ENCODE data around the gene ZFP69. TPM values are rescaled to one million over a fixed set of nuclear protein-coding genes. Genes with fewer than 3 reads are reported as not detected.
A peak's percentile ranks its signal among the peaks of the same experiment; 100 is the strongest.

Gene ZFP69
- total RNA-seq, 1 experiment from 2014 or later = 0.15 TPM

GRCh38 chr1:40435876-40436275 is 41.2 kb upstream of the ZFP69 start:
- TF ChIP-seq EZH2 (IDR thresholded peaks at IDR 0.05; ENCODE audit: low read length, unreplicated experiment) (no peak), EZH2phosphoT487 (IDR thresholded peaks at IDR 0.05; ENCODE audit: borderline replicate concordance, low read length) (no peak)
- TF ChIP-seq, protein P1, sequence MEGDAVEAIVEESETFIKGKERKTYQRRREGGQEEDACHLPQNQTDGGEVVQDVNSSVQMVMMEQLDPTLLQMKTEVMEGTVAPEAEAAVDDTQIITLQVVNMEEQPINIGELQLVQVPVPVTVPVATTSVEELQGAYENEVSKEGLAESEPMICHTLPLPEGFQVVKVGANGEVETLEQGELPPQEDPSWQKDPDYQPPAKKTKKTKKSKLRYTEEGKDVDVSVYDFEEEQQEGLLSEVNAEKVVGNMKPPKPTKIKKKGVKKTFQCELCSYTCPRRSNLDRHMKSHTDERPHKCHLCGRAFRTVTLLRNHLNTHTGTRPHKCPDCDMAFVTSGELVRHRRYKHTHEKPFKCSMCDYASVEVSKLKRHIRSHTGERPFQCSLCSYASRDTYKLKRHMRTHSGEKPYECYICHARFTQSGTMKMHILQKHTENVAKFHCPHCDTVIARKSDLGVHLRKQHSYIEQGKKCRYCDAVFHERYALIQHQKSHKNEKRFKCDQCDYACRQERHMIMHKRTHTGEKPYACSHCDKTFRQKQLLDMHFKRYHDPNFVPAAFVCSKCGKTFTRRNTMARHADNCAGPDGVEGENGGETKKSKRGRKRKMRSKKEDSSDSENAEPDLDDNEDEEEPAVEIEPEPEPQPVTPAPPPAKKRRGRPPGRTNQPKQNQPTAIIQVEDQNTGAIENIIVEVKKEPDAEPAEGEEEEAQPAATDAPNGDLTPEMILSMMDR (conservative IDR thresholded peaks at IDR 0.05; ENCODE audit: low read depth, low read length) = no peak
- no peaks in the 10 kb centered on the region for H3K27me3 ChIP-seq (ENCODE audit: low read length)
- H4K20me1 ChIP-seq (ENCODE audit: low read length) = no peaks in the 10 kb centered on the region
- H3F3A ChIP-seq (ENCODE audit: low read length, unreplicated experiment) = no peaks in the 10 kb centered on the region
- BruUV-seq (replicated peaks) = no TSS peak
- ATAC-seq (no peak), DNase-seq (no peak)
- H3K9ac ChIP-seq (ENCODE audit: low read length) = no peak overlapping the region
- H3K9me2 ChIP-seq (replicated peaks; ENCODE audit: low read length) = no peaks in the 10 kb centered on the region
- H3K9me3 ChIP-seq (ENCODE audit: low read length) = no peaks in the 10 kb centered on the region
- H3K79me2 ChIP-seq (ENCODE audit: low read length) = no peaks in the 10 kb centered on the region
- no peaks in the 10 kb centered on the region for H3K36me3 ChIP-seq (ENCODE audit: low read depth, low read length)
- intact Hi-C loops (cut with micrococcal nuclease) = no loop called here
- no peak overlapping the region for H3K27ac ChIP-seq (ENCODE audit: low read length)
- no peaks in the 10 kb centered on the region for H3K4me1 ChIP-seq (ENCODE audit: insufficient read depth, low read length)
- CTCF ChIA-PET = no interaction called here
- H3K4me3 ChIP-seq (ENCODE audit: low read length) = no peak overlapping the region
- POLR2A ChIA-PET (ENCODE audit: unreplicated experiment) = no interaction called here
- H2AFZ ChIP-seq (ENCODE audit: low read length) = no peak overlapping the region
- H3K4me2 ChIP-seq (ENCODE audit: low read length) = no peak overlapping the region

DNA sequence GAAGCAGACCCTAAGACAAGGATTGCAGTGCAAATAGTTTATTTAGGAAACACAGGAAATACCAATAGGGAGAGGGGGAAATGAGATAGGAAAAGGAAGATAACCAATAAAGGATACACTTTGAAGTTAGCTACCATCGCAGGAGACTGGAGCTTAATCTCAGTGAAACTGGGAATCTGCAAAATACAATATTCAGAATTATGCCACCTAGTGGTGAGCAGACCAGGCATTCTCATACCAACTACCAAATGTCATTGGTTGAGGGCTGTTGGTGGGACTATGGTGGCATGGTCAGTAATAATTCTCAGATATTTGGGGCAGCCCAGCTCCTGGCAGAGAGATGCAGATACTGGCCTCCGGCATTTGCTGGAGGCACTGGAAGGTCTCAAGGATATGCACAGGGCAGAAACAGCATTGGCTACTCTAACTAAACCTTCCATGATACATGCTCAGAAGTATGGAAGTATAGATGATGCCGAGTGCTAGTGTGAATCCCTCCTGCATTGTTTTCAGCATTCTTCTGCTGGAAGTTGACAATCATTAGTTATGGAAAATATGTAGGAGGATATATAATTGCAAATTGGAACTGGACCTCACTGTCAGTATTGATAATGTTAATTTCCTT is 38.6 kb upstream of the ZFP69 start:
- H2AFZ ChIP-seq (ENCODE audit: low read length) = no peak overlapping the region
- H3K4me3 ChIP-seq (ENCODE audit: low read length) = no peak overlapping the region
- peak; percentile 60; the same call in 1 of the 2 replicates for ATAC-seq
- H3K4me2 ChIP-seq (ENCODE audit: low read length) = no peak overlapping the region
- H4K20me1 ChIP-seq (ENCODE audit: low read length) = no peaks in the 10 kb centered on the region
- H3K9ac ChIP-seq (ENCODE audit: low read length) = no peak overlapping the region
- intact Hi-C loops (cut with micrococcal nuclease) = no loop called here
- H3K36me3 ChIP-seq (ENCODE audit: low read depth, low read length) = no peaks in the 10 kb centered on the region
- no peaks in the 10 kb centered on the region for H3K9me2 ChIP-seq (replicated peaks; ENCODE audit: low read length)
- no peaks in the 10 kb centered on the region for H3K4me1 ChIP-seq (ENCODE audit: insufficient read depth, low read length)
- H3K27ac ChIP-seq (ENCODE audit: low read length) = no peak overlapping the region
- H3K27me3 ChIP-seq (ENCODE audit: low read length) = no peaks in the 10 kb centered on the region
- H3K9me3 ChIP-seq (ENCODE audit: low read length) = no peaks in the 10 kb centered on the region
- DNase-seq = peak; percentile 55
- no peaks in the 10 kb centered on the region for H3F3A ChIP-seq (ENCODE audit: low read length, unreplicated experiment)
- CTCF ChIA-PET = interaction anchor here (0.5 to 0.7 kb wide), 3 partner anchors 12 to 197 kb away, joined by 4 read pairs; partner anchors contain the start of gene ZFP69B
- TF ChIP-seq EZH2phosphoT487 (IDR thresholded peaks at IDR 0.05; ENCODE audit: borderline replicate concordance, low read length) = no peak
- TF ChIP-seq, protein P1 (conservative IDR thresholded peaks at IDR 0.05; ENCODE audit: low read depth, low read length) = peak; percentile 81
- POLR2A ChIA-PET (ENCODE audit: unreplicated experiment) = no interaction called here
- BruUV-seq (replicated peaks) = no TSS peak
- H3K79me2 ChIP-seq (ENCODE audit: low read length) = no peaks in the 10 kb centered on the region

DNA sequence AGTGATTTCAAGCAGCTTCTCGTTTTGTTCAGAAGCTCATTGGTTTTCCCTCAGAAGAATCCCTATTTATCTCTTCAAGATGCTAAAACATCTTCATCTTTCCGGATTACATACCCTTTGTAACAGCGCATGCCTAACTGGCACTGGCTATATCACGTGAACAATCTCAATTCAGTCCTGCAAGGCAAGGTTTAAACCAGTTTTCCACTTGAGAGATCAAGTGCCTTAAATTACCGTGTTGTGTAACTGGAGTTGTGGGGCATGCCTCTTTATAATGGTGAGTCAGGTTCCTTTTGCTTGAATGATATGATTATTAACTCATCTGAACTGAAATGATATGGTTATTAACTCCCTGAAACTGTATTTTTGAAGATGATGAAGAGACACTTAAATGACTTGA is 37.8 kb upstream of the ZFP69 start:
- no peaks in the 10 kb centered on the region for H3K4me1 ChIP-seq (ENCODE audit: insufficient read depth, low read length)
- H3K27ac ChIP-seq (ENCODE audit: low read length) = no peak overlapping the region
- POLR2A ChIA-PET (ENCODE audit: unreplicated experiment) = no interaction called here
- no peak overlapping the region for H3K9ac ChIP-seq (ENCODE audit: low read length)
- CTCF ChIA-PET = no interaction called here
- H3K79me2 ChIP-seq (ENCODE audit: low read length) = no peaks in the 10 kb centered on the region
- H3K4me2 ChIP-seq (ENCODE audit: low read length) = no peak overlapping the region
- no TSS peak for BruUV-seq (replicated peaks)
- TF ChIP-seq, protein P1 (conservative IDR thresholded peaks at IDR 0.05; ENCODE audit: low read depth, low read length) = no peak
- no peak for TF ChIP-seq EZH2 (IDR thresholded peaks at IDR 0.05; ENCODE audit: low read length, unreplicated experiment)
- TF ChIP-seq EZH2phosphoT487 (IDR thresholded peaks at IDR 0.05; ENCODE audit: borderline replicate concordance, low read length) = no peak
- no peaks in the 10 kb centered on the region for H3K27me3 ChIP-seq (ENCODE audit: low read length)
- DNase-seq (no peak), ATAC-seq (no peak)
- H3K9me3 ChIP-seq (ENCODE audit: low read length) = peaks cover 6% of the 10 kb centered on the region; the same call in 1 of the 2 replicates
- no peaks in the 10 kb centered on the region for H3F3A ChIP-seq (ENCODE audit: low read length, unreplicated experiment)
- H3K4me3 ChIP-seq (ENCODE audit: low read length) = no peak overlapping the region
- H3K36me3 ChIP-seq (ENCODE audit: low read depth, low read length) = peaks cover 6% of the 10 kb centered on the region; the same call in 1 of the 2 replicates
- intact Hi-C loops (cut with micrococcal nuclease) = no loop called here
- H3K9me2 ChIP-seq (replicated peaks; ENCODE audit: low read length) = no peaks in the 10 kb centered on the region
- H4K20me1 ChIP-seq (ENCODE audit: low read length) = no peaks in the 10 kb centered on the region
- no peak overlapping the region for H2AFZ ChIP-seq (ENCODE audit: low read length)
